GM18520 (cell line): ENCODE results near the gene CNTNAP3.
"Not testable (repeated sequence)": the region's sequence is repeated elsewhere in the genome, so short reads cannot be mapped to it uniquely, and the experiment has no call there.

ENCODE experiments used
- ATAC-seq: cut with Tn5 transposase; IDR thresholded peaks from one replicate; pipeline ENCODE4 v1.9.1; 2021; ENCODE audit not compliant: unreplicated experiment

Gene CNTNAP3

GRCh38 chr9:39073537-39073936, 214.4 kb downstream of the CNTNAP3 start:
- not testable (repeated sequence) for ATAC-seq

- not testable (repeated sequence) for ATAC-seq
These were observed 220.3 kb downstream of the CNTNAP3 start for GRCh38 chr9:39067683-39068082.

- not testable (repeated sequence) for ATAC-seq
These were observed 225.0 kb downstream of the CNTNAP3 start for GRCh38 chr9:39062966-39063365.

- not testable (repeated sequence) for ATAC-seq
These were observed 233.5 kb downstream of the CNTNAP3 start for GRCh38 chr9:39054453-39054852.

- not testable (repeated sequence) for ATAC-seq
These were observed 241.1 kb downstream of the CNTNAP3 start for GRCh38 chr9:39046833-39047232.

- not testable (repeated sequence) for ATAC-seq
These were observed 245.6 kb downstream of the CNTNAP3 start for GRCh38 chr9:39042352-39042803.

GRCh38 chr9:39041774-39042173, 246.2 kb downstream of the CNTNAP3 start:
- ATAC-seq, result not testable (repeated sequence)

- not testable (repeated sequence) for ATAC-seq
These were observed 248.8 kb downstream of the CNTNAP3 start for GRCh38 chr9:39039148-39039547.

- not testable (repeated sequence) for ATAC-seq
These were observed 249.7 kb downstream of the CNTNAP3 start for GRCh38 chr9:39038221-39038620.

- ATAC-seq, result not testable (repeated sequence)
These were observed 254.1 kb downstream of the CNTNAP3 start for GRCh38 chr9:39033849-39034248.

GRCh38 chr9:39030204-39031019, 257.6 kb downstream of the CNTNAP3 start:
- ATAC-seq, result peak; percentile 46

- not testable (repeated sequence) for ATAC-seq
These were observed 259.1 kb downstream of the CNTNAP3 start for GRCh38 chr9:39028855-39029254.

GRCh38 chr9:39028168-39028567, 259.8 kb downstream of the CNTNAP3 start:
- not testable (repeated sequence) for ATAC-seq

GRCh38 chr9:39025911-39026588, 261.9 kb downstream of the CNTNAP3 start:
- not testable (repeated sequence) for ATAC-seq
